DND-41 (cell line): ENCODE results near the gene DYNLT3.

Source experiments
- CTCF ChIP-seq: IDR thresholded peaks from 2 replicates; pipeline ENCODE4 v1.5.1; 2012; ENCODE audit warnings: borderline replicate concordance, low read length, moderate library complexity, mild to moderate bottlenecking; ENCODE audit not compliant: poor library complexity, severe bottlenecking; ENCODE audit errors: extremely low read depth
- EZH2 ChIP-seq: IDR thresholded peaks from 3 replicates; pipeline ENCODE4 v1.6.1; 2012; ENCODE audit warnings: borderline replicate concordance, low read depth, mild to moderate bottlenecking, moderate library complexity, low read length, inconsistent platforms; ENCODE audit not compliant: severe bottlenecking

- TF ChIP-seq CTCF (no peak), EZH2 (no peak)
Observed at GRCh38 chrX:37876716-37877115, 29.3 kb upstream of the DYNLT3 start.
